ENCODE data around the gene PIGM.

- TF ChIP-seq CTCF (IDR thresholded peaks at IDR 0.05) (no peak), POLR2A (IDR thresholded peaks at IDR 0.05) (no peak)
Measured at GRCh38 chr1:160030657-160031364, 979 bp downstream of the PIGM start.
